Sigmoid colon (tissue), 7 donors: Measurements from ENCODE around the gene MAPKAPK3. TPM values are rescaled to one million over a fixed set of nuclear protein-coding genes. Genes with fewer than 3 reads are reported as not detected.

Experiments used
- DNase-seq: peaks from one replicate; pipeline ENCODE4 v3.0.0-alpha.2; 2019
- H3K27ac ChIP-seq, 4 donors: fragments of 200-600 bp; sonication (generic); one replicate each; pipeline ENCODE4 v1.5.1; 2016 to 2019; ENCODE audit warnings: mild to moderate bottlenecking in 1 of 4
- H3K27me3 ChIP-seq, 3 donors: fragments of 200-600 bp; sonication (generic); one replicate each; pipeline ENCODE4 v1.5.1; 2019; ENCODE audit warnings: mild to moderate bottlenecking in 1 of 3
- H3K36me3 ChIP-seq, 4 donors: fragments of 200-600 bp; sonication (generic); one replicate each; pipeline ENCODE4 v1.5.1; 2016 to 2019
- H3K4me1 ChIP-seq, 4 donors: fragments of 200-600 bp; sonication (generic); one replicate each; pipeline ENCODE4 v1.5.1; 2017 to 2019
- H3K4me3 ChIP-seq, 4 donors: fragments of 200-600 bp; sonication (generic); one replicate each; pipeline ENCODE4 v1.5.1; 2017 to 2019; ENCODE audit warnings: mild to moderate bottlenecking in 2 of 4, moderate library complexity in 1 of 4
- H3K9me3 ChIP-seq, 4 donors: fragments of 200-600 bp in 3 of 4; sonication (generic) in 3 of 4; one replicate each; pipeline versions ENCODE4 v1.5.1 to v1.6.1; 2013 to 2019
- EP300 ChIP-seq, 4 donors: sonication (generic); formaldehyde crosslinking; IDR thresholded peaks; one replicate each; pipeline ENCODE4 v1.6.1; 2017; ENCODE audit warnings: antibody characterized with exemption in 4 of 4
- POLR2A ChIP-seq, 2 donors: fragments of 450-650 bp; IDR thresholded peaks; one replicate each; pipeline ENCODE4 v1.6.1; 2016; ENCODE audit warnings: antibody characterized with exemption in 2 of 2, mild to moderate bottlenecking in 2 of 2, moderate library complexity in 2 of 2
- POLR2AphosphoS5 ChIP-seq, 4 donors: sonication (generic); formaldehyde crosslinking; IDR thresholded peaks; one replicate each; pipeline ENCODE4 v1.6.1; 2017; ENCODE audit warnings: antibody characterized with exemption in 4 of 4
- WGBS, 2 donors: extraction: QIAGEN DNeasy Blood & Tissue Kit; methylation state at CpG; one replicate each; pipeline ENCODE4 v1.1.7; 2013; 5-methylcytosine and 5-hydroxymethylcytosine counted together
- intact Hi-C: fragments of 100-400 bp; cut with DNase I; formaldehyde crosslinking; loops from one replicate; pipeline ENCODE4 v1.15.1; 2023
- polyA plus RNA-seq, 3 donors: library from polyadenylated mRNA; stranded (reverse); fragments of 200-250 nt; gene quantifications; one replicate each; pipeline ENCODE4 v1.2.3, GENCODE V29; 2013
- total RNA-seq, 4 donors: library from RNA; depleted of rRNA; stranded (reverse); fragments of >200 nt; gene quantifications; one replicate each; pipeline ENCODE4 v1.1.0, GENCODE V29; 2016
- TF ChIP-seq, protein P1 (sequence below), 4 experiments: fragments of 450-650 bp in 3 of 4; fragments of 200-600 bp in 1 of 4; IDR thresholded peaks; one replicate each; pipeline ENCODE4 v1.5.1; 2016 to 2019; ENCODE audit warnings: antibody characterized with exemption in 4 of 4, mild to moderate bottlenecking in 3 of 4, moderate library complexity in 2 of 4
- donor health status: healthy with polysubstance abuse.
- donor health status: Bipolar disorder and iron deficiency.
- donor health status: healthy.

MAPKAPK3 gene
- total and polyA plus RNA-seq, 7 donors: 15.2 to 32.8 (median 19.8) TPM

DNA sequence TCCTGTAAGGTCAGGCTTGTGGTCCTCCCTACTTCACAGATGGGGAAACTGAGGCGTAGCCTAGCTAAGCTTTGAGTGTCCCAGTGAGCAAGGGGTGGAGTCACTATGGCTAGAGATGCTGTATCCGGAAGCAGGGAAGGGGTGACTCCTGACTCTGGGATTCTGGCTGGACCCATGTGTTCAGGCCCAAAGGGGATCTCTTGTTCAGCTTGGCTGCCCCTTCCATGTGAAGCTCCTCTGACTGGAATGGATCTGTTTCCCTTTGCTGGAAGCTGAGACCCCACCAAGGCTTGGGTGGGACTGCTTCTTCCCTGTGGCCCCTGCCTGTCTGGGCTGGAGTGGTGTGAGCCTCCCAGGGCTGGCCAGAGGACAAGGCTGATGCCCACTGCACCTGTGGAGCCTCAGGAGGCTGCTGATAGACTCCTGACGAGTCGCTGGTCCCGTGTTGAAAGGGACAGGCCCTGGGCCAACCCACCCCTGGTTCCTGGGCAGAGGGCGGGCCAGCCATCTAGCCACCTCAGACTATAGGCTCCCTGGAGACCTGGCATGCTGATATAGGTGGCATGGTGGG is 1.0 kb downstream of the MAPKAPK3 start:
- WGBS, 2 donors: 25 to 38% methylated on average over 6 of the region's 6 CpGs
- peak overlapping the region; percentile 88 to 97 (median 92) for H3K4me3 ChIP-seq
- TF ChIP-seq POLR2AphosphoS5 (IDR thresholded peaks at IDR 0.05) (no peak), EP300 (IDR thresholded peaks at IDR 0.05) (no peak), POLR2A (IDR thresholded peaks at IDR 0.05) (no peak)
- TF ChIP-seq, protein P1, sequence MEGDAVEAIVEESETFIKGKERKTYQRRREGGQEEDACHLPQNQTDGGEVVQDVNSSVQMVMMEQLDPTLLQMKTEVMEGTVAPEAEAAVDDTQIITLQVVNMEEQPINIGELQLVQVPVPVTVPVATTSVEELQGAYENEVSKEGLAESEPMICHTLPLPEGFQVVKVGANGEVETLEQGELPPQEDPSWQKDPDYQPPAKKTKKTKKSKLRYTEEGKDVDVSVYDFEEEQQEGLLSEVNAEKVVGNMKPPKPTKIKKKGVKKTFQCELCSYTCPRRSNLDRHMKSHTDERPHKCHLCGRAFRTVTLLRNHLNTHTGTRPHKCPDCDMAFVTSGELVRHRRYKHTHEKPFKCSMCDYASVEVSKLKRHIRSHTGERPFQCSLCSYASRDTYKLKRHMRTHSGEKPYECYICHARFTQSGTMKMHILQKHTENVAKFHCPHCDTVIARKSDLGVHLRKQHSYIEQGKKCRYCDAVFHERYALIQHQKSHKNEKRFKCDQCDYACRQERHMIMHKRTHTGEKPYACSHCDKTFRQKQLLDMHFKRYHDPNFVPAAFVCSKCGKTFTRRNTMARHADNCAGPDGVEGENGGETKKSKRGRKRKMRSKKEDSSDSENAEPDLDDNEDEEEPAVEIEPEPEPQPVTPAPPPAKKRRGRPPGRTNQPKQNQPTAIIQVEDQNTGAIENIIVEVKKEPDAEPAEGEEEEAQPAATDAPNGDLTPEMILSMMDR (IDR thresholded peaks at IDR 0.05): no peak
- peak overlapping the region; percentile 84 to 91 (median 89) for H3K27ac ChIP-seq
- peaks cover 0 to 34% (median 16%) of the 10 kb centered on the region in 4 donors for H3K4me1 ChIP-seq
- DNase-seq: no peak
- intact Hi-C loops: loop anchor here (2.0 to 10.0 kb wide), 6 partner anchors 57 to 884 kb away; partner anchors contain the start of genes DCAF1, DOCK3 and MANF
- H3K27me3 ChIP-seq: no peaks in the 10 kb centered on the region
- H3K36me3 ChIP-seq: peaks cover 0 to 5% (median 0%) of the 10 kb centered on the region in 4 donors
- H3K9me3 ChIP-seq: no peaks in the 10 kb centered on the region

DNA sequence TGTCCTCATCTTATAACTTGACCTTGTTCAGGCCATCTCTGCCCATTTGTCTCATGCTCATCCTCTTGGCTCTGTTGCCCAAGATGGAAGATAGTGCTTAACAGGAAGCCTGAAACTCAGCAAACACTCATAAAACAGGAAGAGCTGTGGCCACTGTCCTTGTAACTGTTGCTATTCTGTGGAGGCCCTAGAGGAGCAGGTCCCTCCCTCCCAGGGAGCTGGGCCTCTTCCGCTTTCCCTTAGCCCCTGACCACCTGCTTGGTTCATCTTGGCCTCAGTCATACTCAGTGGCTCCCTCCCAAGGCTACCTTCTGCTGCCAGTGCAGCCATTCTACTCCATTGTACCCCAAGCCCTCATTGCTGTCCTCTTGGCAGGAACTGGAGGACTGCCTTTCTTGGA is 3.5 kb downstream of the MAPKAPK3 start:
- TF ChIP-seq POLR2AphosphoS5 (IDR thresholded peaks at IDR 0.05) (no peak), POLR2A (IDR thresholded peaks at IDR 0.05) (no peak), EP300 (IDR thresholded peaks at IDR 0.05) (no peak)
- TF ChIP-seq, protein P1 (IDR thresholded peaks at IDR 0.05): no peak
- no peaks in the 10 kb centered on the region for H3K27me3 ChIP-seq
- DNase-seq: no peak
- peaks cover 0 to 5% (median 0%) of the 10 kb centered on the region in 4 donors for H3K36me3 ChIP-seq
- intact Hi-C loops: no loop called here
- peaks cover 0 to 24% (median 16%) of the 10 kb centered on the region in 4 donors for H3K4me1 ChIP-seq
- WGBS, 2 donors: 52 to 98% methylated on average over 1 of the region's 1 CpG
- H3K4me3 ChIP-seq: no peak overlapping the region
- H3K27ac ChIP-seq: peak overlapping the region in 1 of 4 donors; percentile 7
- H3K9me3 ChIP-seq: no peaks in the 10 kb centered on the region

DNA sequence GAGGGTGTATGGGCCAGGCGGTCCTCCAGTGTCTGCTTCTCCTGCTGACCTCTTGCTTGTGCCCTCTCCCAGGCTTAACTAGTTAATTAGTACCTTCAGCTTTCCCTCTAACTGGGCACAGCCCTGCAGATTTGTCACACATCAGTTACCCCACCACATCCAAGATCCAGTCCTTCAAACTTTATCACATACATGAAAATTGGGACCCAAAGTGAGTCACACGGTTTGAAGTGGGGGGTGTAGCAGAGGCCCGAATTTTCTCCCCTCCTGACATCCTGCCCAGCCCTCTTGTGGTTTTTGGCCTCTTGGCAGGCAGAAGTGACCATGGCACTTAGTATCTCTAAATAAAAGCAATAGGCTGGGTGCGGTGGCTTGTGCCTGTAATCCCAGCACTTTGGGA is 3.9 kb downstream of the MAPKAPK3 start:
- peaks cover 0 to 22% (median 16%) of the 10 kb centered on the region in 4 donors for H3K4me1 ChIP-seq
- peaks cover 0 to 5% (median 0%) of the 10 kb centered on the region in 4 donors for H3K36me3 ChIP-seq
- intact Hi-C loops: no loop called here
- no peak for TF ChIP-seq POLR2AphosphoS5 (IDR thresholded peaks at IDR 0.05)
- no peak for TF ChIP-seq EP300 (IDR thresholded peaks at IDR 0.05)
- no peak for TF ChIP-seq POLR2A (IDR thresholded peaks at IDR 0.05)
- TF ChIP-seq, protein P1 (IDR thresholded peaks at IDR 0.05): no peak
- DNase-seq: no peak
- 56 to 66% methylated on average over 4 of the region's 4 CpGs for WGBS, 2 donors
- H3K27me3 ChIP-seq: no peaks in the 10 kb centered on the region
- no peaks in the 10 kb centered on the region for H3K9me3 ChIP-seq
- no peak overlapping the region for H3K4me3 ChIP-seq
- no peak overlapping the region for H3K27ac ChIP-seq

DNA sequence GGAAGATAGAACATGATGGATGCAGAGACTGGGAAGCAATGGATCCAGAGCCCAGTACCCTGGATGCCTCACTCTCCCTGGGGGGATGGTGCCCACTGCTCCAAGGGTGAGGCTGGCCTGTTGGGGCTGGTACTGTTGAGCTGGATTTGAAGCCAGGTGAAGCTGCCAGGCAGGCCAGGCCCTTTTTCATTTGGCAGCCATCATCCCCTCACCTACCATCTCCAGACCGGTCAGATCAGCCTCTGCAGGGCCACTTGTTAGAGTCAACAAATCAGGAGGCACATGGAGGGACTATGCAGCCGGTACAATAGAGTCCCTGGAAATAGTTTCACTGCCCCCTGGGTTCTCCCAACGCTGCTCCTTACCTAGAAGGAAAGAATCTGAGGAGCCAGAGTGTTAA is 5.9 kb downstream of the MAPKAPK3 start:
- peaks cover 0 to 12% (median 8%) of the 10 kb centered on the region in 4 donors for H3K4me1 ChIP-seq
- H3K36me3 ChIP-seq: peaks cover 0 to 5% (median 0%) of the 10 kb centered on the region in 4 donors
- no peaks in the 10 kb centered on the region for H3K9me3 ChIP-seq
- no peak for DNase-seq
- H3K27me3 ChIP-seq: no peaks in the 10 kb centered on the region
- H3K27ac ChIP-seq: no peak overlapping the region
- WGBS, 2 donors: 82 to 87% methylated on average over 3 of the region's 3 CpGs
- no peak overlapping the region for H3K4me3 ChIP-seq
- intact Hi-C loops: no loop called here
- TF ChIP-seq POLR2A (IDR thresholded peaks at IDR 0.05): no peak
- no peak for TF ChIP-seq POLR2AphosphoS5 (IDR thresholded peaks at IDR 0.05)
- TF ChIP-seq, protein P1 (IDR thresholded peaks at IDR 0.05): no peak
- TF ChIP-seq EP300 (IDR thresholded peaks at IDR 0.05): no peak
